ENCODE measurements around the gene STPG1. TPM values are rescaled to one million over a fixed set of nuclear protein-coding genes. Genes with fewer than 3 reads are reported as not detected.

Gene STPG1
- total and polyA plus RNA-seq, 2 donors (not counting 3 experiments of a cell fraction or from before 2014, with no cell fraction given): 6.3 to 10.2 TPM

DNA sequence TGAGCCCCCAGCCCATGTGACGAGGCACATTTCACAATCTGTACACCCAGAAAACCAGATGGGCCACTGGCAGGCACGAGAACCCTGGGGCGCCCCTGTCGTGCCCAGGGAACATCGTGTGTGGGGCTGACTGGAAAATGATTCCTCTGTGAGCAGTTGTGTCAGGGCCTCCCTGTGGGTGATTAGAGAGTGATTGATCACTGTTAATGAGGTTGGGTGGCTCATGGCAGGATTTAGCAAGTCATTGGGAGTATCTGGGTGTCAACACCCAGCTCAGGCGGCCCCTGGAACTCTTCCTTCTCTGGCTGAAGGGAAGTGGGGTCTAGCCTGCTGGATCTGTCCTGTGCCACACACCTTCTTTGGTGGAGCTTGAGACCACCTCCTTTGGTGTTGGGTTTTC is 88.7 kb downstream of the STPG1 start:
- BruUV-seq (replicated peaks): no TSS peak
- Histone ChIP-seq H3K4me3 (replicated peaks in 1 of 3; ENCODE audit: insufficient read depth in 1 of 3, low read depth in 1 of 3, low read length in 3 of 3) (no peak overlapping the region), H3K36me3 (ENCODE audit: control insufficient read depth in 2 of 2, extremely low read depth in 1 of 2, insufficient read depth in 2 of 2, low read length in 2 of 2) (no peaks in the 10 kb centered on the region), H4K20me1 (replicated peaks; ENCODE audit: control insufficient read depth, extremely low read depth, insufficient read depth, low read length) (no peaks in the 10 kb centered on the region), H3K4me1 (ENCODE audit: control insufficient read depth, extremely low read depth, insufficient read depth, low read length) (peaks cover 5% of the 10 kb centered on the region), H3K9me3 (replicated peaks; ENCODE audit: control insufficient read depth, insufficient read depth, low read length) (no peaks in the 10 kb centered on the region), H3K79me2 (ENCODE audit: control insufficient read depth, insufficient read depth, low read length) (no peaks in the 10 kb centered on the region), H3K27ac (ENCODE audit: insufficient read depth, low read depth, low read length) (no peak overlapping the region), H3K9me1 (replicated peaks; ENCODE audit: control insufficient read depth, extremely low read depth, insufficient read depth, low read length) (no peaks in the 10 kb centered on the region), H3K4me2 (ENCODE audit: insufficient read depth, low read length) (no peak overlapping the region), H3K27me3 (ENCODE audit: control insufficient read depth in 2 of 2, insufficient read depth in 2 of 2, low read length in 2 of 2) (peaks cover 52 to 71% of the 10 kb centered on the region in 2 experiments), H2AFZ (ENCODE audit: low read depth, low read length) (no peak overlapping the region), H3K9ac (replicated peaks; ENCODE audit: extremely low read depth, insufficient read depth, low read length) (no peak overlapping the region)
- intact Hi-C loops (cut with micrococcal nuclease): no loop called here
- TF ChIP-seq EZH2 (IDR thresholded peaks at IDR 0.05; ENCODE audit: borderline replicate concordance, low read depth, low read length, severe bottlenecking) (no peak), GATA2 (IDR thresholded peaks at IDR 0.05; ENCODE audit: insufficient read depth, insufficient read length, low read depth, low read length) (no peak), POLR2AphosphoS5 (IDR thresholded peaks at IDR 0.05; ENCODE audit: insufficient read depth, low read depth, low read length) (no peak), POLR2A (IDR thresholded peaks at IDR 0.05; ENCODE audit: low read depth, low read length) (no peak), FOS (IDR thresholded peaks at IDR 0.05; ENCODE audit: borderline replicate concordance, insufficient read depth, low read length) (no peak), MYC (IDR thresholded peaks at IDR 0.05; ENCODE audit: low read depth, low read length) (no peak), JUN (IDR thresholded peaks at IDR 0.05; ENCODE audit: borderline replicate concordance, insufficient read depth, insufficient read length, low read depth) (no peak)
- TF ChIP-seq, protein P1, sequence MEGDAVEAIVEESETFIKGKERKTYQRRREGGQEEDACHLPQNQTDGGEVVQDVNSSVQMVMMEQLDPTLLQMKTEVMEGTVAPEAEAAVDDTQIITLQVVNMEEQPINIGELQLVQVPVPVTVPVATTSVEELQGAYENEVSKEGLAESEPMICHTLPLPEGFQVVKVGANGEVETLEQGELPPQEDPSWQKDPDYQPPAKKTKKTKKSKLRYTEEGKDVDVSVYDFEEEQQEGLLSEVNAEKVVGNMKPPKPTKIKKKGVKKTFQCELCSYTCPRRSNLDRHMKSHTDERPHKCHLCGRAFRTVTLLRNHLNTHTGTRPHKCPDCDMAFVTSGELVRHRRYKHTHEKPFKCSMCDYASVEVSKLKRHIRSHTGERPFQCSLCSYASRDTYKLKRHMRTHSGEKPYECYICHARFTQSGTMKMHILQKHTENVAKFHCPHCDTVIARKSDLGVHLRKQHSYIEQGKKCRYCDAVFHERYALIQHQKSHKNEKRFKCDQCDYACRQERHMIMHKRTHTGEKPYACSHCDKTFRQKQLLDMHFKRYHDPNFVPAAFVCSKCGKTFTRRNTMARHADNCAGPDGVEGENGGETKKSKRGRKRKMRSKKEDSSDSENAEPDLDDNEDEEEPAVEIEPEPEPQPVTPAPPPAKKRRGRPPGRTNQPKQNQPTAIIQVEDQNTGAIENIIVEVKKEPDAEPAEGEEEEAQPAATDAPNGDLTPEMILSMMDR (IDR thresholded peaks at IDR 0.05; ENCODE audit: extremely low read depth in 1 of 2, insufficient read depth in 1 of 2, low read depth in 1 of 2, low read length in 2 of 2): no peak
- TF ChIP-seq, protein P2, sequence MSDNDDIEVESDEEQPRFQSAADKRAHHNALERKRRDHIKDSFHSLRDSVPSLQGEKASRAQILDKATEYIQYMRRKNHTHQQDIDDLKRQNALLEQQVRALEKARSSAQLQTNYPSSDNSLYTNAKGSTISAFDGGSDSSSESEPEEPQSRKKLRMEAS (IDR thresholded peaks at IDR 0.05; ENCODE audit: insufficient read depth, insufficient read length): no peak
- ChIA-PET POLR2A (no interaction called here), CTCF (interaction anchor here (1.2 kb wide), 1 partner anchor 68 kb away, joined by 4 read pairs; no protein-coding TSS in a partner anchor)
- DNase-seq (ENCODE audit: low read depth, low spot score) (no peak), FAIRE-seq (no peak)
- dilution Hi-C loops (cut with MboI; ENCODE audit: extremely low pct_ligation_motif_present, low sequenced_read_pairs): no loop called here

Measured in endothelial cell of umbilical vein (primary cell).